ENCODE results near the gene PQBP1.

DNA sequence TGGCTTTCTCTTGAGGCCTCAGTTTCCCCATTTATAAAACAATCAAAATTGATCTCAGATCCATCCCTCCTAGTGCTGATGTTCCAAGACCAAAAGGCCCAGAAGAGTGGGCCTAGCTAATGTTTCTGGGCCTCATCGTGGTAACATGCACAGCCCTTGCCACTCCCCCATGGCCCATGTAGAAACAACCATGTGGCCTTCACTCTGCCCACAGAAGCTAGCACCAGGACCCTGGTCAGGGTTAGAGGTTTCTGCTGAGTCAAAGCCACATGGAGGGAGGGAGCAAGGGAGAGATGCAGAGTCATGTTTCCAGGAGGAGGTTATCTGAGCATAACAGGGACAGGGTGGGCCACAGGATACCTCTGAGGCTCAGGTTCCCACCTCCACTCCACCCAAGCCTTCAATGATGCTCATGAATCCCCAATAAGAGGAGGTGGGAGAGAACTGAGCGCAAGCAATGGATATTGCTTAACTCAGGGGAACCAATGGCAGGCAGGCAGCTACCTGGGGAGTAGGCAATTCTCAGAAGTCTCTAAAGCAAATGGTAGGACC is 42.8 kb downstream of the PQBP1 start:
- TF ChIP-seq, protein P1, sequence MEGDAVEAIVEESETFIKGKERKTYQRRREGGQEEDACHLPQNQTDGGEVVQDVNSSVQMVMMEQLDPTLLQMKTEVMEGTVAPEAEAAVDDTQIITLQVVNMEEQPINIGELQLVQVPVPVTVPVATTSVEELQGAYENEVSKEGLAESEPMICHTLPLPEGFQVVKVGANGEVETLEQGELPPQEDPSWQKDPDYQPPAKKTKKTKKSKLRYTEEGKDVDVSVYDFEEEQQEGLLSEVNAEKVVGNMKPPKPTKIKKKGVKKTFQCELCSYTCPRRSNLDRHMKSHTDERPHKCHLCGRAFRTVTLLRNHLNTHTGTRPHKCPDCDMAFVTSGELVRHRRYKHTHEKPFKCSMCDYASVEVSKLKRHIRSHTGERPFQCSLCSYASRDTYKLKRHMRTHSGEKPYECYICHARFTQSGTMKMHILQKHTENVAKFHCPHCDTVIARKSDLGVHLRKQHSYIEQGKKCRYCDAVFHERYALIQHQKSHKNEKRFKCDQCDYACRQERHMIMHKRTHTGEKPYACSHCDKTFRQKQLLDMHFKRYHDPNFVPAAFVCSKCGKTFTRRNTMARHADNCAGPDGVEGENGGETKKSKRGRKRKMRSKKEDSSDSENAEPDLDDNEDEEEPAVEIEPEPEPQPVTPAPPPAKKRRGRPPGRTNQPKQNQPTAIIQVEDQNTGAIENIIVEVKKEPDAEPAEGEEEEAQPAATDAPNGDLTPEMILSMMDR (optimal IDR thresholded peaks at IDR 0.05 in 1 of 3, IDR thresholded peaks at IDR 0.05 in 1 of 3, conservative IDR thresholded peaks at IDR 0.05 in 1 of 3; ENCODE audit: extremely low read depth in 1 of 3, insufficient read depth in 2 of 3, low read length in 3 of 3): no peak
- no peak for TF ChIP-seq EZH2 (IDR thresholded peaks at IDR 0.05; ENCODE audit: low read length)

All from keratinocyte (primary cell).